Measurements from ENCODE around the gene ZBED2.

GRCh38 chr3:111577798-111578685 lies 17.1 kb downstream of the ZBED2 start:
- TF ChIP-seq TOX (CRISPR knock-in tag; IDR thresholded peaks at IDR 0.05; ENCODE audit: borderline replicate concordance) (no peak), GLIS3 (CRISPR knock-in tag; IDR thresholded peaks at IDR 0.05) (no peak), RARB (CRISPR knock-in tag; IDR thresholded peaks at IDR 0.05) (no peak), ARNTL (CRISPR knock-in tag; IDR thresholded peaks at IDR 0.05; ENCODE audit: borderline replicate concordance, low read depth) (no peak), CSDC2 (CRISPR knock-in tag; IDR thresholded peaks at IDR 0.05) (no peak)

Measured in SK-N-SH treated with all-trans-retinoic acid at 6 μM for 48 hours (cell line).